ENCODE results near the gene MGAT3.

DNA sequence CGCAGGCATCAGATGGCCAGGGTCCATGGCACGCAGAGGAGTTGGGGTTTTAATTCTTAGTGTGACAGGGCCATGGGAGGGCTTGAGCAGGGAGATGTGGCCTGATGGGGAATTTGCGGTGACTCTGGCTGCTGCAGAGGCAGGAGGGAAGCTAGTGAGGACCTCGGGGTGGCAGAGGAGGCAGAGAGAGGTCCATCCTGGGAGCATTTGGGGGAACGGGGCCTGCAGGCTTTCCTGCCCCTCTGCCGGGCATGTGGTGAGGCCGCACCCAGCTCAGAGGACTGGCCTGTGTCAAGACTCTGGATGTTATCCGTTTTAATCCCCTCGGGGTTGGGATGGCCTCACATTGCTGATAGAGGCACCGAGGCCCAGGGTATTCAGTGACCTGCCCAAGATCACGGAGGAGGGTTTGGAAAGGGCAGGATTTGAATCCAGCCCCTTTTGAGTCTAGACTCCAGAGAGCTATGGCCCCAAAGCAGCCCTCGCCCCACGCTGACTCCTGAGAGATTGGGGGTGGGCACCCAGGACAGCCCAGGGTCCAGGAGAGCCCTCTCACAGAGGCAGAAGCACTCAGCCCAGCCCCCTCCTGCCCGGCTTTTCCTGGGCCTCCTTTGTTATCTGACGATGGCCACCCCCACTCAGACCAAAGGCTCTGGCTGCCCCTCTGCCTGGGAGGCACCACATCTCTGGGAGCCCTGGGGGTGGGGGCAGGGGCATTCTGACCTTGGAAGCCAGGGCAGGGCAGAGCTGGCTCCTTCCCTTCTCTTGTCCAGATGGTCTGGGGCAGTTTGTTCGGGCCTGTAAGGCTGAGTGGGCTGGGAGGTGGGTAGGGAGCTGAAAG lies 13.9 kb downstream of the MGAT3 start:
- TF ChIP-seq CTCF (IDR thresholded peaks at IDR 0.05 in 8 of 11, conservative IDR thresholded peaks at IDR 0.05 in 3 of 11): no peak
- no peak for TF ChIP-seq POLR2AphosphoS5 (IDR thresholded peaks at IDR 0.05)
- no peak for TF ChIP-seq POLR2A (IDR thresholded peaks at IDR 0.05)

Data from spleen (tissue), 7 donors.